GM18517 (cell line): ENCODE results near the gene KCNJ15.
A peak's percentile ranks its signal among the peaks of the same experiment; 100 is the strongest.

Experiments
- ATAC-seq: cut with Tn5 transposase; IDR thresholded peaks from one replicate; pipeline ENCODE4 v1.9.1; 2021; ENCODE audit warnings: mild to moderate bottlenecking, moderate library complexity; ENCODE audit not compliant: unreplicated experiment

The KCNJ15 gene

DNA sequence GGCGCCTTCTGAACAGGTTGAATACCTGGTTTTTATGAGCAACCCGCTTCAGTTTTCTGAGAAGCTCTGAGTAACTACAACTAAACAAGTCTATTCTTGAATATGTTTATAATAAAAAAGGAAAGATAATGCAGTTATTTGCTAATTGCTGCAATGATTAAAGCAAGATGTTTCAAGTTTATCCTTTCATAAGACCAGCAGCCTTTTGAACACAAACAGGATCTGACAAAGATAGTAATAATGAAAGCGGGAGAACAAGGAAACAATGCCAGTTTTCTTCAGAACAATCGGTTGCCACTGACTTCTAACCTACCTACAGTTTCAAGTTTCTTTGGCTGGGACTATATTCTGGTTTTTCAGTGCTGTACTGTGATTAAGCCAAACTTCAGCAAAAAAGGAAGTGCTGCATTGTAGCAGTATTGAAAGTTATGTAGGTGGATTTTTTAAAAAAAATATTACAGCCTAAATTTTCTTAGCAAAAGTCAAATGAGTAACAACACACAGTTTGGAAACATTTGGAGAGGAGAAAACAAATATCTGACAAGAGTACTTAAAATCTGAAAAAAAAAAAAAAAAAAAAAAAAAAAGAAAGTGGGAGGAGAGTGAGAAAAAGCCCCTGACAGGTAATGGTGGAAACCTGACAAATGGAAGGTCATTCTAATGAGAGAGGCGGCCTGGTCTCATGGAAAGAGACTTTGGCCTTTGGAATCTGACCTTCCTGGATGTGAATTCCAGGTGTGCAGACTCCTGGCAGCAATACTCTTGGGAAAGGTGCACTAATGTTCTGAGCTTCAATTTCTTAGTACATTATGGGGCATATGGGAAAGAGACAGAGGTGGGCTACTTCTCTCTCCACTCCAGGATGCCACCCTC lies 11.4 kb downstream of the KCNJ15 start:
- ATAC-seq, result peak; percentile 59

DNA sequence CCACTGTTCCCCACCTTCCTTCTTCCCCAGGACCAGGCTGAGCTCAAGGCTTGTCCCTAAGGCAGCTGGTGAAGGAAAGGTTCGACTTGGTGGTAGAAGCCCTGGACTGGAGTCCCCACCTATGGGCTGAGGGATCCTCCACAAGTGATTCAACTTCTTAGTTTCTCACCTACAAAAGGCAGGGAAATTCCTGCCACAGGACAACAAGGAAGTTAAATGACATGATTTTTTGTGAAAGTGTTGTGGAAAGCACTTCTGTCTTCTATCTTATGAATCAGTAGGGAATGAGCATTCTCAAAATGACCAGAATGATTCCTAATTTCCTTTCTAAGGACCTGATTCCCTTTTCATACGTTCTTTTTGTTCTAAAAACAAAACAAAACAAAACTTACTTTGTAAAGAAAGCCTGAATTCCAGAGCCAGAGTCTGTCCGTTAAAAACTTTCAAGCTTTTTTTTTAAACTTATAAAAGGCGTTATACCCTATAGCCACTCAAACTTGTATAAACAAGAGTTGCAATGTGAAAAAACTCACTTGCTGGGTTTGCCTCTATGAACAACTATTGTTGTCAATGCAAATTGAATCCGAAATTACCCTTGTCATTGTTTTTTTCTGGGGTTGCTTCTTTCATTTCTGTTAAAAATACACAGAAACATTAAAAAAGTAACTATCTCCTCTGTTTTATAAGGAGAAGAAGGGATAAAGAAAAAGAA lies 12.2 kb downstream of the KCNJ15 start:
- peak; percentile 28 for ATAC-seq

- ATAC-seq, result peak; percentile 79
These were observed 12.8 kb downstream of the KCNJ15 start for GRCh38 chr21:38269576-38269936.

- ATAC-seq, result no peak
These were observed 15.4 kb downstream of the KCNJ15 start for GRCh38 chr21:38272215-38272614.

DNA sequence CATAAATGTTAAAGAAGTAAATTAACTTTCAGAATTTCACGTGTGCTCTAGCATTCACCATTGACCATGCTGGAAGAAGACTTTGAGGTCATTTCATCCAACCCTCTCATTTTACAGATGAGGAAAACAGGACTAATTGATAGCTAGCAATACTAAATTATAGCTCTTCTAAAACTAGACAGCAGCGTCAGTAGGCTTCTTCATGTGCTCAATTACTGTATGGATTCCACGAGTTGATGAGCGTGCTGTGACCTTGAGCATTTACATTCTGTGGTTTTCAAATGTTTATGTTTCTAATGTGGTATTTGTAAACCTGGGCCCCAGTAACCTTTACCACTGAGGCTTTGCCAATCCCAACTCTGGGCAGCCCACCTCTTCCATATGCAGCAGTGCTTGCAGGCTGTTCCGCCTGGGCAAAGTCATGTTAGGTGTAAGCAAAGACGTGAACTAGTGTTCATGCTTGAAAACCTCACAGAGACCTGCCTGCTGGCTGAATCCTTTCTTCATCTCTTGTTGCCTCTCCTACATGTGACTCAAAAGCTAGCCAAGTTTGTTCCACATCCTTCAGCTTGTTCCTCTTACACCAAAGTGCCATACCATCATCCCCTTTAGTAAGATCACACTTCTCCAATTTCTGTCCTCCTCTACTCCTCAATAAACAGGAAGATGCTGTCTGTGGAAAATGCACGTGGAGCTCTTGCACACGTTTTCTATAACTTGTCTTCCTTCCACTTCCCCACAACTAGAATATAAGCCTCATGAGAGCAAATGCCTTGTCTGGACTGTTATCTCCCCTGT lies 17.2 kb downstream of the KCNJ15 start:
- no peak for ATAC-seq

GRCh38 chr21:38277501-38278131 lies 20.8 kb downstream of the KCNJ15 start:
- ATAC-seq, result no peak

DNA sequence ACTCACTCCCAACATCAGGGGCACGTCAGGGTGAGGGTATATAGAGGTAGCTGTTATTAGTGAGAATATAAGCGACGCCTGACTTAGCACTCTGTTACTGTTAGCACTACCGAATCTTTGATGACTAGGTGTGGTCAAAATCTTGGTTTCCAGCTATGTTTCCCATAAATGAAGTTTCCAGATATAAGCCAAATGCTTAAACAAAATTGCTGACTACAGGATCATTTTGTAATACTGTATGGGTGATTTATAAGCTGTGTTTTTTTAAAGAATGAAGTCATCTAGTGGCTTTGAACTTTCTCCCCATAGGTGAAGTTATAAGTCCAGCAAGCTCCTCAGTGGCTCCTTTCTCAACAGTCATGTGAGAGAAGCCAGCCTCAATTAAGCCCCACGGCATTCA lies 23.7 kb downstream of the KCNJ15 start:
- ATAC-seq, result no peak

GRCh38 chr21:38280867-38281266 lies 24.1 kb downstream of the KCNJ15 start:
- ATAC-seq, result no peak

- no peak for ATAC-seq
These were observed 26.1 kb downstream of the KCNJ15 start for GRCh38 chr21:38282921-38283320.

- no peak for ATAC-seq
These were observed 27.4 kb downstream of the KCNJ15 start for GRCh38 chr21:38284216-38284615.

GRCh38 chr21:38286739-38287471 lies 30.1 kb downstream of the KCNJ15 start:
- no peak for ATAC-seq

GRCh38 chr21:38287476-38287875 lies 30.7 kb downstream of the KCNJ15 start:
- ATAC-seq, result no peak

DNA sequence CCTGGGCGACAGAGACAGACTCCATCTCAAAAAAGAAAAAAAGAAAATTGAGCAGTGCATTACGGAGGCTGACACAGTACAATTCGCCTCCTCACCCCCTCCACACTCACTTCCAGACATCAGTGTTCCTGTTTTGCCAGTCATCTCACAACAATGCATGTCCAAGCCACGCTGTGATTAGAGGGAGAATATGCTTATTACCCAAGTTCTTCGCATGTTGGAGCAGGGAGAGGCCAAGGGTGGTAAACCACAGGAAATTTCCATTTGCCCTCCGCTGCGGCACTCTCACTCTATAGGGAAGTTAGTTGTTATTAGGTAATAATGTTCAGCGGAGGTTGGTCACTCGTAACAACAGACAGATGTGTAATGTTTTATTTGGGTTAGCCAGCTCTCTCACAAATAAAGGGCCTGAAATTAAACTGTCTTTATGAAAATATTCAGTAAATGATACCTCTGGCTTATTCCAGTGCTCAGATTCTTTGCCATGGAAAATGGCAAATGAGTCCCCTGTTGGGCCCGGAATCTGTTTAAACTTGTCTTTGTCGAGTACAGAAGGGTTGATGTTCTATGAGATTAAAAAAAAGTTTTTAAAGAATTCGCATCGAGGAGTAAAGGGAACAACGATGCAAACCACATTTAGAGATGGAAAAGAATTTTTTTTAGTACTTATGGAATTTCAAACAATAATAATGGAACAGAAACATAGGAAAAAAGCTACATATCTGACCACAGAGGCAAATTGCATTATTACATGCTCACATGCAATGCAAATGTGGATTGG lies 33.1 kb downstream of the KCNJ15 start:
- no peak for ATAC-seq

- ATAC-seq, result no peak
These were observed 34.0 kb downstream of the KCNJ15 start for GRCh38 chr21:38290809-38291208.

GRCh38 chr21:38291874-38292273 lies 35.1 kb downstream of the KCNJ15 start:
- ATAC-seq, result no peak

DNA sequence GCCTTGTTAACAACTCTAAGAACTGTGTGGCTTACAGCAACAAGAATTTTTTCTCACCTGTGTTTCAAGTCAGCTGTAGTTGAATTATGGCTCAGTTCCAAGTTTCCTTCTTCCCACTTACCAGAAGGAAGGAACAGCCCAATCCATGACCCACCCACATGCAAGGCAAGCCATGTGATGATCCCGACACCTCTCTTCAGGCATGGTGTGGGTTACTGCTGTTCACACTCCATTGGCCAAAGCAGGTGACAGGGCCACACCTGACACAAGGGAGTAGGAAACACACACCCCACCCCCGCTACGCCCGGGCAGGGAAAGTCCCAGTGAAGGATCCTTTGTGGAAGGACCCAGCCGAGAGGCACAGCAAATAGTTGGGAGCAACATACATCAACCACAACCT lies 36.3 kb downstream of the KCNJ15 start:
- no peak for ATAC-seq

- no peak for ATAC-seq
These were observed 37.0 kb downstream of the KCNJ15 start for GRCh38 chr21:38293765-38294164.

DNA sequence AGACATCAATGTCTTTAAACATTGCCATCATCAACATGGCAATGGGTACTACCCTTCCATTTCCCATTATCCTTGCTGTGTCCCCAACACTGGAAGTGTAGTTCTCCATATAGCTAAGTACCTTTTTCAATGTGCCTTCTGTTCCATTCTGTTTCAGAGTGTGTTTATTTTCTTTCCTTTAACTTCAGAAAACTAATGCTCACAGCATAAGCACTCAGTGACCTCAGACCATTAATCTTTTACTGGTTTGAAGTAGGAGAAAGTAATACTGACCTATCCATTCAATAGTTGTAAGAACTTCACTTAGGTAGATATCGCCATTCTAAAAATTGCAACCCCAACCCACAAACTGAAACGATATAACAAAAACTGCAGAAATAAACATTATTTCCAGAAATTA lies 37.8 kb downstream of the KCNJ15 start:
- no peak for ATAC-seq

- ATAC-seq, result no peak
These were observed 39.4 kb downstream of the KCNJ15 start for GRCh38 chr21:38295997-38296764.
